B cell (primary cell): Measurements from ENCODE around the gene THAP5. TPM values are rescaled to one million over a fixed set of nuclear protein-coding genes. Genes with fewer than 3 reads are reported as not detected.

Experiments used
- ATAC-seq: fragments of 200-7000 bp; cut with Tn5 transposase; one replicate; pipeline ENCODE4 v1.10.0; 2021; ENCODE audit warnings: low read depth, mild to moderate bottlenecking, moderate number of reproducible peaks, moderate library complexity
- CTCF ChIA-PET: fragments of 350-600 bp; sonication (Branson Sonifier 250); formaldehyde crosslinking; loops from one replicate; lab custom pipeline; 2021; ENCODE audit warnings: antibody characterized with exemption, inconsistent platforms; lab: Charles Lee
- POLR2A ChIA-PET: fragments of 350-600 bp; sonication (Branson Sonifier 250); formaldehyde crosslinking; loops from one replicate; lab custom pipeline; 2021; ENCODE audit warnings: antibody characterized with exemption; lab: Charles Lee
- DNase-seq: peaks from one replicate; pipeline ENCODE4 v3.0.0; 2013
- H2AFZ ChIP-seq: 2 replicates; pipeline ENCODE4 v1.6.1; 2012; ENCODE audit warnings: mild to moderate bottlenecking, low read depth, low read length; ENCODE audit not compliant: insufficient read depth, poor library complexity, severe bottlenecking
- H3K27ac ChIP-seq, 2 donors: 1 replicate in 1 of 2; 2 replicates in 1 of 2; pipeline ENCODE4 v1.5.1; 2012 to 2013; ENCODE audit warnings: low read length in 2 of 2, mild to moderate bottlenecking in 2 of 2, moderate library complexity in 1 of 2
- H3K27me3 ChIP-seq, 4 experiments: fragments of 200-600 bp in 1 of 4; sonication (generic) in 1 of 4; replicated peaks in 1 of 4; 1 replicate in 2 of 4; 2 replicates in 2 of 4; pipeline versions ENCODE4 v1.6.1 to v1.7.0; 2013 to 2016; ENCODE audit warnings: low read length in 3 of 4, mild to moderate bottlenecking in 2 of 4, mixed read lengths in 1 of 4, moderate library complexity in 1 of 4; ENCODE audit not compliant: insufficient read depth in 4 of 4, control insufficient read depth in 3 of 4; ENCODE audit errors: control extremely low read depth in 1 of 4
- H3K36me3 ChIP-seq, 2 experiments: replicated peaks in 1 of 2; 1 replicate in 1 of 2; 2 replicates in 1 of 2; pipeline versions ENCODE4 v1.6.1 to v1.7.1; 2013; ENCODE audit warnings: low read length in 1 of 2; ENCODE audit not compliant: insufficient read depth in 2 of 2, control insufficient read depth in 1 of 2; ENCODE audit errors: control extremely low read depth in 1 of 2, extremely low read depth in 1 of 2
- H3K4me1 ChIP-seq, 2 donors: fragments of 200-600 bp in 1 of 2; sonication (generic) in 1 of 2; 1 replicate in 1 of 2; 2 replicates in 1 of 2; pipeline versions ENCODE4 v1.5.1 to v1.6.1; 2013 to 2017; ENCODE audit warnings: low read length in 2 of 2; ENCODE audit not compliant: control insufficient read depth in 2 of 2, insufficient read depth in 2 of 2
- H3K4me2 ChIP-seq: replicated peaks from 2 replicates; pipeline ENCODE3; 2012; ENCODE audit warnings: mild to moderate bottlenecking, low read depth, low read length; ENCODE audit not compliant: poor library complexity, severe bottlenecking
- H3K4me3 ChIP-seq, 5 experiments: fragments of 200-600 bp in 1 of 5; sonication (generic) in 1 of 5; 1 replicate in 3 of 5; 2 replicates in 2 of 5; pipeline versions ENCODE4 v1.5.1 to v1.7.0; 2011 to 2016; ENCODE audit warnings: low read length in 4 of 5, mild to moderate bottlenecking in 4 of 5, low read depth in 2 of 5, control low read depth in 1 of 5, moderate library complexity in 1 of 5; ENCODE audit not compliant: insufficient read depth in 1 of 5; ENCODE audit errors: control extremely low read depth in 1 of 5, extremely low read depth in 1 of 5
- H3K79me2 ChIP-seq: fragments of 200-600 bp; sonication (generic); one replicate; pipeline ENCODE4 v1.6.0; 2016; ENCODE audit warnings: low read length; ENCODE audit not compliant: control insufficient read depth, insufficient read depth
- H3K9ac ChIP-seq: fragments of 200-600 bp; sonication (generic); 2 replicates; pipeline ENCODE4 v1.6.1; 2017; ENCODE audit warnings: mild to moderate bottlenecking, low read length, moderate library complexity
- H3K9me3 ChIP-seq, 3 donors: one replicate each; pipeline versions ENCODE4 v1.6.1 to v1.7.1; 2013; ENCODE audit warnings: low read length in 2 of 3; ENCODE audit not compliant: control insufficient read depth in 2 of 3, insufficient read depth in 1 of 3; ENCODE audit errors: control extremely low read depth in 1 of 3
- H4K20me1 ChIP-seq: 2 replicates; pipeline ENCODE4 v1.6.0; 2012; ENCODE audit warnings: mild to moderate bottlenecking, low read length; ENCODE audit not compliant: insufficient read depth, control insufficient read depth, poor library complexity, severe bottlenecking
- H3K27ac Mint-ChIP-seq: one replicate; pipeline ENCODE4 v1.8.0; 2021; ENCODE audit warnings: mixed read lengths
- H3K27me3 Mint-ChIP-seq: one replicate; pipeline ENCODE4 v1.8.0; 2021; ENCODE audit warnings: mixed read lengths
- H3K4me1 Mint-ChIP-seq: one replicate; pipeline ENCODE4 v1.8.0; 2021; ENCODE audit warnings: mixed read lengths
- H3K4me3 Mint-ChIP-seq: one replicate; pipeline ENCODE4 v1.8.0; 2021; ENCODE audit warnings: mixed read lengths
- H3K9me3 Mint-ChIP-seq: one replicate; pipeline ENCODE4 v1.8.0; 2022; ENCODE audit warnings: mixed read lengths; ENCODE audit not compliant: insufficient read depth
- CTCF ChIP-seq: fragments of 200-600 bp; IDR thresholded peaks from one replicate; pipeline ENCODE4 v1.8.0; 2022; ENCODE audit warnings: antibody characterized with exemption, mild to moderate bottlenecking
- EZH2 ChIP-seq: IDR thresholded peaks from 2 replicates; pipeline ENCODE4 v1.6.1; 2012; ENCODE audit warnings: borderline replicate concordance, low read depth, mild to moderate bottlenecking, moderate library complexity, low read length; ENCODE audit not compliant: insufficient read depth, poor library complexity, severe bottlenecking
- WGBS: methylation state at CpG from one replicate; pipeline ENCODE4 v1.1.5; 2013; ENCODE audit warnings: missing lambda C conversion rate; ENCODE audit not compliant: insufficient coverage; 5-methylcytosine and 5-hydroxymethylcytosine counted together
- intact Hi-C: fragments of 100-400 bp; cut with micrococcal nuclease; formaldehyde crosslinking; loops from one replicate; pipeline ENCODE4 v1.10.0; 2022
- polyA plus RNA-seq: library from polyadenylated mRNA; depleted of rRNA; stranded (reverse); fragments of >200 nt; gene quantifications from 2 replicates; pipeline ENCODE4 v1.2.3, GENCODE V29; 2012
- total RNA-seq, 2 donors: library from RNA; stranded (reverse); fragments of 120-200 nt in 1 of 2; gene quantifications; 1 replicate in 1 of 2; 2 replicates in 1 of 2; pipeline versions ENCODE4 v1.2.3 to v1.2.4, GENCODE V29; 2013 to 2022

Gene THAP5
- total and polyA plus RNA-seq, 2 donors (not counting 1 experiment from before 2014, with no cell fraction given): 9.3 to 49.0 TPM

- 83% methylated on average over 2 of the region's 2 CpGs for WGBS
- H3K4me3 Mint-ChIP-seq: no peak overlapping the region
- ChIA-PET POLR2A (no interaction called here), CTCF (interaction anchor here (1.2 to 1.6 kb wide), 2 partner anchors 13 to 94 kb away, joined by 3 to 5 read pairs; no protein-coding TSS in a partner anchor)
- H3K36me3 ChIP-seq: no peaks in the 10 kb centered on the region
- H3K9me3 Mint-ChIP-seq: no peaks in the 10 kb centered on the region
- no peak overlapping the region for H3K27ac Mint-ChIP-seq
- no peaks in the 10 kb centered on the region for H4K20me1 ChIP-seq
- TF ChIP-seq CTCF: no peak
- TF ChIP-seq EZH2: no peak
- ATAC-seq: no peak
- H3K27ac ChIP-seq: no peak overlapping the region
- no peak overlapping the region for H3K4me3 ChIP-seq
- H3K9ac ChIP-seq: no peak overlapping the region
- H2AFZ ChIP-seq: no peak overlapping the region
- no peaks in the 10 kb centered on the region for H3K4me1 ChIP-seq
- no peaks in the 10 kb centered on the region for H3K27me3 ChIP-seq
- no peaks in the 10 kb centered on the region for H3K9me3 ChIP-seq
- no peak for DNase-seq
- peaks cover 11% of the 10 kb centered on the region for H3K27me3 Mint-ChIP-seq
- H3K4me2 ChIP-seq: no peak overlapping the region
- H3K79me2 ChIP-seq: no peaks in the 10 kb centered on the region
- intact Hi-C loops: no loop called here
- no peaks in the 10 kb centered on the region for H3K4me1 Mint-ChIP-seq
Observed at GRCh38 chr7:108590606-108591005, 21.1 kb upstream of the THAP5 start.

- 83% methylated on average over 1 of the region's 1 CpG for WGBS
- no peak overlapping the region for H3K4me2 ChIP-seq
- no peaks in the 10 kb centered on the region for H4K20me1 ChIP-seq
- Mint-ChIP-seq H3K4me1 (no peaks in the 10 kb centered on the region), H3K27me3 (peaks cover 11% of the 10 kb centered on the region), H3K9me3 (no peaks in the 10 kb centered on the region), H3K27ac (no peak overlapping the region), H3K4me3 (no peak overlapping the region)
- H3K36me3 ChIP-seq: no peaks in the 10 kb centered on the region
- H3K9ac ChIP-seq: no peak overlapping the region
- ATAC-seq (no peak), DNase-seq (no peak)
- H3K79me2 ChIP-seq: no peaks in the 10 kb centered on the region
- TF ChIP-seq CTCF (no peak), EZH2 (no peak)
- H3K9me3 ChIP-seq: no peaks in the 10 kb centered on the region
- H2AFZ ChIP-seq: no peak overlapping the region
- intact Hi-C loops: no loop called here
- ChIA-PET CTCF (interaction anchor here (1.2 to 1.6 kb wide), 2 partner anchors 13 to 93 kb away, joined by 3 to 5 read pairs; no protein-coding TSS in a partner anchor), POLR2A (no interaction called here)
- no peaks in the 10 kb centered on the region for H3K4me1 ChIP-seq
- H3K27me3 ChIP-seq: no peaks in the 10 kb centered on the region
- H3K4me3 ChIP-seq: no peak overlapping the region
- H3K27ac ChIP-seq: no peak overlapping the region
Observed at GRCh38 chr7:108589874-108590273, 20.4 kb upstream of the THAP5 start.
